ENCODE measurements around the gene OMA1. TPM values are rescaled to one million over a fixed set of nuclear protein-coding genes. Genes with fewer than 3 reads are reported as not detected.

Gene OMA1
- total RNA-seq, 4 donors from 2014 or later = 18.3 to 25.6 (median 19.4) TPM

GRCh38 chr1:58577654-58578030, 31.1 kb upstream of the OMA1 start:
- TF ChIP-seq CTCF (IDR thresholded peaks at IDR 0.05; ENCODE audit: low read depth) = no peak

- TF ChIP-seq CTCF (IDR thresholded peaks at IDR 0.05; ENCODE audit: low read depth) = no peak
Observed at GRCh38 chr1:58576727-58577653, 30.5 kb upstream of the OMA1 start, which contains the start of gene TACSTD2. TACSTD2 (minus strand) TSS chr1:58577252; CDS start chr1:58577156, 96 bp downstream.

- TF ChIP-seq CTCF (IDR thresholded peaks at IDR 0.05; ENCODE audit: low read depth) = no peak
Observed at GRCh38 chr1:58576325-58576726, 29.8 kb upstream of the OMA1 start.

GRCh38 chr1:58575551-58576324, 29.2 kb upstream of the OMA1 start:
- no peak for TF ChIP-seq CTCF (IDR thresholded peaks at IDR 0.05; ENCODE audit: low read depth)

- TF ChIP-seq CTCF (IDR thresholded peaks at IDR 0.05; ENCODE audit: low read depth) = no peak
Observed at GRCh38 chr1:58574816-58575215, 28.3 kb upstream of the OMA1 start.

GRCh38 chr1:58573705-58574591, 27.4 kb upstream of the OMA1 start:
- TF ChIP-seq CTCF (IDR thresholded peaks at IDR 0.05; ENCODE audit: low read depth) = no peak

All from subcutaneous adipose tissue (tissue), 4 donors.